Hepatocyte (in vitro differentiated cells): ENCODE results near the gene TRRAP. TPM values are rescaled to one million over a fixed set of nuclear protein-coding genes. Genes with fewer than 3 reads are reported as not detected.
"Not testable (repeated sequence)": the region's sequence is repeated elsewhere in the genome, so short reads cannot be mapped to it uniquely, and the experiment has no call there.

Source experiments
- DNase-seq: peaks from one replicate; pipeline ENCODE4 v3.0.0-alpha.2; 2016; ENCODE audit warnings: low spot score
- H2AFZ ChIP-seq: fragments of 200-600 bp; sonication (generic); 2 replicates; pipeline ENCODE4 v1.6.0; 2016; ENCODE audit warnings: antibody characterized with exemption, mild to moderate bottlenecking
- H3K27ac ChIP-seq: fragments of 200-600 bp; sonication (generic); 2 replicates; pipeline ENCODE4 v1.5.1; 2016; ENCODE audit warnings: mild to moderate bottlenecking
- H3K27me3 ChIP-seq: fragments of 200-600 bp; sonication (generic); 2 replicates; pipeline ENCODE4 v1.6.1; 2016
- H3K36me3 ChIP-seq: fragments of 200-600 bp; sonication (generic); replicated peaks from 2 replicates; pipeline ENCODE4 v1.5.1; 2016; ENCODE audit warnings: low read depth; ENCODE audit not compliant: insufficient read depth
- H3K4me1 ChIP-seq: fragments of 200-600 bp; sonication (generic); 2 replicates; pipeline ENCODE4 v1.5.1; 2016; ENCODE audit warnings: mild to moderate bottlenecking, moderate library complexity; ENCODE audit not compliant: insufficient read depth
- H3K4me2 ChIP-seq: fragments of 200-600 bp; sonication (generic); 2 replicates; pipeline ENCODE4 v1.6.0; 2016
- H3K4me3 ChIP-seq: fragments of 200-600 bp; sonication (generic); 2 replicates; pipeline ENCODE4 v1.5.1; 2016; ENCODE audit warnings: mild to moderate bottlenecking
- H3K79me2 ChIP-seq: fragments of 200-600 bp; sonication (generic); 2 replicates; pipeline ENCODE4 v1.6.0; 2017; ENCODE audit warnings: mild to moderate bottlenecking
- H3K9me2 ChIP-seq: fragments of 200-600 bp; sonication (generic); replicated peaks from 2 replicates; pipeline ENCODE4 v1.6.0; 2017; ENCODE audit warnings: mild to moderate bottlenecking; ENCODE audit not compliant: insufficient read depth
- H3K9me3 ChIP-seq: fragments of 200-600 bp; sonication (generic); 2 replicates; pipeline ENCODE4 v1.5.1; 2016; ENCODE audit warnings: low read depth, mild to moderate bottlenecking
- H4K20me1 ChIP-seq: fragments of 200-600 bp; sonication (generic); 2 replicates; pipeline ENCODE4 v1.6.0; 2016; ENCODE audit warnings: mild to moderate bottlenecking; ENCODE audit not compliant: insufficient read depth, poor library complexity, severe bottlenecking
- EZH2 ChIP-seq: fragments of 200-600 bp; sonication (generic); IDR thresholded peaks from 2 replicates; pipeline ENCODE4 v1.6.1; 2016; ENCODE audit warnings: antibody characterized with exemption, mild to moderate bottlenecking, borderline replicate concordance
- EZH2phosphoT487 ChIP-seq: fragments of 200-600 bp; sonication (generic); IDR thresholded peaks from one replicate; pipeline ENCODE4 v1.6.1; 2018; ENCODE audit warnings: antibody characterized with exemption, mild to moderate bottlenecking, low read depth, moderate library complexity; ENCODE audit not compliant: unreplicated experiment, severe bottlenecking
- WGBS: methylation state at CpG from one replicate; pipeline ENCODE4 v1.1.6; 2016; ENCODE audit warnings: low lambda C conversion rate; ENCODE audit errors: missing lambda C conversion rate; 5-methylcytosine and 5-hydroxymethylcytosine counted together
- polyA plus RNA-seq: library from polyadenylated mRNA; unstranded; fragments of >200 nt; fragmentation: Nextera tagmentation; extraction: Ambion mirVana; gene quantifications from 2 replicates; pipeline ENCODE4 v1.2.1, GENCODE V29; 2016
- total RNA-seq: library from RNA; depleted of rRNA; stranded (reverse); fragments of >200 nt; gene quantifications from 2 replicates; pipeline ENCODE4 v1.2.3, GENCODE V29; 2014
- TF ChIP-seq, protein P1 (sequence below): fragments of 200-600 bp; sonication (generic); IDR thresholded peaks from 2 replicates; pipeline ENCODE4 v1.5.1; 2016; ENCODE audit warnings: antibody characterized with exemption, mild to moderate bottlenecking; ENCODE audit not compliant: poor library complexity

The TRRAP gene
- total and polyA plus RNA-seq, 2 experiments from 2014 or later = 6.1 to 25.1 TPM

DNA sequence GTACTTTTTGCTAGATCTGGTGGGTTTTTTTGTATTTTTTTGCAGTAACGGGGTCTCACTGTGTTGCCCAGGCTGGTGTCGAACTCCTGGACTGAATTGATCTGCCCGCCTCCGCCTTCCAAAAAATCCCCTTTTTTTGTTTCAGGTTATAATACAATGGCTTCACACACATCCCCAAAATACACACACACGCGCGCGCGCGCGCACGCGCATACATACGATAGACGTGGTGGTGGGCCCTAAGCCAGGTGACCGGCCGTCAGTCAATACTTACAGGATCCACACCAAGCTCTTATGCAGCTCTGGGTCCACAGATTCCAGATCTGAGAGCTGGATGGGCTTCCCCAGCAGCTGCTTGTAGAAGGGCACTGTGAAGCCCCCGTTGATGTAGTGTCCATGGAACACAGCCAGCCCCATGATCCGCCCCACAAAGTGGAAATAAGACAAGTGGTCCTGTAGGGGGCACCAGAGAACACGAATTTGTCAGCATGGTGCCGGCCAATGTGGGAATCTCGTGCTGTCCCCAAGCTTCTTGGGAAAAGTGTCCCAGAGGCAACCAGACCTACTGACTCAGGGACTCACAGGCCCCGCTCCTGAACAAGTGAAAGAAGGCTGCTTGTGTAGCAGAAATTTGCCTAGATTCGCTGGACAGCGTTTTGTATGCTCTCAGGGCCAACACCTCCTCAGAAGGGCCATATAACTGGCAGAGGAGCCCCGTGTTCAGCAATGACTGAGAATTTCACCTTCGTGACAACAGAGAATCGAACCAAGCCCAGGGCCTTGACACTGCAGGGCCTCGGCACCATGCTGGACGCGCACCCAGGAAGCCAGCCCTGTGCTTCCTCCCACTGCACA is 162.0 kb downstream of the TRRAP start:
- peaks cover 3% of the 10 kb centered on the region for H3K4me1 ChIP-seq
- WGBS = 80% methylated on average over 31 of the region's 31 CpGs
- no peaks in the 10 kb centered on the region for H3K9me2 ChIP-seq
- peak overlapping the region; percentile 80 for H3K27ac ChIP-seq
- H3K27me3 ChIP-seq = no peaks in the 10 kb centered on the region
- no peak overlapping the region for H3K4me2 ChIP-seq
- no peak overlapping the region for H3K4me3 ChIP-seq
- H3K79me2 ChIP-seq = peaks cover 2% of the 10 kb centered on the region
- peak; percentile 94 for DNase-seq
- no peaks in the 10 kb centered on the region for H4K20me1 ChIP-seq
- no peak for TF ChIP-seq EZH2phosphoT487
- TF ChIP-seq, protein P1, sequence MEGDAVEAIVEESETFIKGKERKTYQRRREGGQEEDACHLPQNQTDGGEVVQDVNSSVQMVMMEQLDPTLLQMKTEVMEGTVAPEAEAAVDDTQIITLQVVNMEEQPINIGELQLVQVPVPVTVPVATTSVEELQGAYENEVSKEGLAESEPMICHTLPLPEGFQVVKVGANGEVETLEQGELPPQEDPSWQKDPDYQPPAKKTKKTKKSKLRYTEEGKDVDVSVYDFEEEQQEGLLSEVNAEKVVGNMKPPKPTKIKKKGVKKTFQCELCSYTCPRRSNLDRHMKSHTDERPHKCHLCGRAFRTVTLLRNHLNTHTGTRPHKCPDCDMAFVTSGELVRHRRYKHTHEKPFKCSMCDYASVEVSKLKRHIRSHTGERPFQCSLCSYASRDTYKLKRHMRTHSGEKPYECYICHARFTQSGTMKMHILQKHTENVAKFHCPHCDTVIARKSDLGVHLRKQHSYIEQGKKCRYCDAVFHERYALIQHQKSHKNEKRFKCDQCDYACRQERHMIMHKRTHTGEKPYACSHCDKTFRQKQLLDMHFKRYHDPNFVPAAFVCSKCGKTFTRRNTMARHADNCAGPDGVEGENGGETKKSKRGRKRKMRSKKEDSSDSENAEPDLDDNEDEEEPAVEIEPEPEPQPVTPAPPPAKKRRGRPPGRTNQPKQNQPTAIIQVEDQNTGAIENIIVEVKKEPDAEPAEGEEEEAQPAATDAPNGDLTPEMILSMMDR = peak; percentile 77
- no peaks in the 10 kb centered on the region for H3K9me3 ChIP-seq
- no peak overlapping the region for H2AFZ ChIP-seq
- H3K36me3 ChIP-seq = no peaks in the 10 kb centered on the region

DNA sequence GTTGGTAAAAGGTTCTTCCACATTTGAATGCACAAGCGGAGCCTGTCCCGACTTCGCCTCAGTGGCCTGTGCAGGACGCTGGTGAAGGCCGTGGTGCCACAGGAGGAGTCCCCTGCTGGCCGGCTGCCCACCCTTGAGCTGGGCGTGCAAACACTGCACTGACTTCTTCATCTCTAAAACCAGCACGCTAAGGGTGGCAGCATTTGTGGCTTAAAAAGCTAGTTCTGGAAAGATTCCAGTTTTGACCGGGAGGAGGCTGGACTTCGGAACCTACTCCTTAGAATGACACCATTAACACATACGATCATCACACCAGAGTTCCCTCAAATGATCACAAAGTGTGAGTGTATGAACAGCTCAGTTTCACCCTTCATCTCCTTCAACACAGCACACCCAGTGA is 163.2 kb downstream of the TRRAP start:
- Histone ChIP-seq H3K9me2 (no peaks in the 10 kb centered on the region), H3K27ac (peak overlapping the region; percentile 80), H3K9me3 (no peaks in the 10 kb centered on the region), H3K4me2 (no peak overlapping the region), H3K27me3 (no peaks in the 10 kb centered on the region), H4K20me1 (no peaks in the 10 kb centered on the region), H3K36me3 (no peaks in the 10 kb centered on the region), H3K4me3 (no peak overlapping the region), H2AFZ (no peak overlapping the region), H3K79me2 (peaks cover 2% of the 10 kb centered on the region), H3K4me1 (peaks cover 3% of the 10 kb centered on the region)
- TF ChIP-seq EZH2phosphoT487 (no peak), EZH2 (no peak)
- TF ChIP-seq, protein P1 = no peak
- WGBS = 85% methylated on average over 11 of the region's 11 CpGs
- DNase-seq = peak; percentile 32

DNA sequence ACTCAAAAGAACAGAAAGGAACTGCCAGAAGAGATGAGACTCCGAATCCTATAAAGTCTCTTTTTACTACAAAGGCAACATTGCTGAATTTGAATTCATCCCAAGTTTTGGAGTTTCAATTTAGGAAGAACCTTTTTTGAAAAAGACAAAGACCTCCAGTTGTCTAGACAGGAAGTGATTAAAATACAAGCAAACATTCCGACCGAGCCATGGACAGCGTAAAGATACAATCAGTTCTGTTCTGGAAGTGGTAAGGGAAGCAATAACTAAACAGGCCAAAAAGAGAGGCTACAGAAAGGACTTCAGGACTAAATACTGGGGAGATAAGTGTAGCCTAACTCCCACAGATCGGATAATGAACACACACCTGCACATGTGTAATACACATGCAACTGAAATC is 164.6 kb downstream of the TRRAP start:
- Histone ChIP-seq H2AFZ (no peak overlapping the region), H3K27me3 (no peaks in the 10 kb centered on the region), H3K79me2 (peaks cover 2% of the 10 kb centered on the region), H3K9me3 (no peaks in the 10 kb centered on the region), H3K9me2 (no peaks in the 10 kb centered on the region), H3K4me1 (peaks cover 3% of the 10 kb centered on the region), H4K20me1 (no peaks in the 10 kb centered on the region), H3K27ac (peak overlapping the region; percentile 17), H3K36me3 (no peaks in the 10 kb centered on the region), H3K4me3 (no peak overlapping the region), H3K4me2 (no peak overlapping the region)
- 50% methylated on average over 5 of the region's 5 CpGs for WGBS
- no peak for DNase-seq
- TF ChIP-seq EZH2phosphoT487 (no peak), EZH2 (no peak)
- TF ChIP-seq, protein P1 = no peak

DNA sequence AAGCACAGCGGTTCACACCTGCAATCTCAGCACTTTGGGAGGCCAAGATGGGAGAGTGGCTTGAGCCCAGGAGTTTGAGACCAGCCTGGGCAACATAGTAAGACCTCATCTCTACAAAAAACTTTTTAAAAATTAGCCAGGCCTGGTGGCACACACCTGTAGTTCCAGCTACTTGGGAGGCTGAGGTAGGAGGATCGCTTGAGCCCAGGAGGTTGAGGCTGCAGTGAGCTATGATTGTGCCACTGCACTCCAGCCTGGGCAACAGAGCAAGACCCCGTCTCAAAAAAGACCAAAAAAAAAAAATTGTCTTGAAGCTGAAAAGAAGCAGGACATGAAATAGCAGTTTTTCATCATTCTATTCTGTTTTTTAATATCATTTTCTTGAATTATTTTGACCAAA is 166.5 kb downstream of the TRRAP start:
- H3K27me3 ChIP-seq, H3K4me2 ChIP-seq, DNase-seq, H3K36me3 ChIP-seq, H3K27ac ChIP-seq, H4K20me1 ChIP-seq, H3K4me3 ChIP-seq, H3K4me1 ChIP-seq, H2AFZ ChIP-seq, H3K79me2 ChIP-seq, H3K9me3 ChIP-seq, H3K9me2 ChIP-seq: not testable (repeated sequence)
- 98% methylated on average over 3 of the region's 3 CpGs for WGBS

DNA sequence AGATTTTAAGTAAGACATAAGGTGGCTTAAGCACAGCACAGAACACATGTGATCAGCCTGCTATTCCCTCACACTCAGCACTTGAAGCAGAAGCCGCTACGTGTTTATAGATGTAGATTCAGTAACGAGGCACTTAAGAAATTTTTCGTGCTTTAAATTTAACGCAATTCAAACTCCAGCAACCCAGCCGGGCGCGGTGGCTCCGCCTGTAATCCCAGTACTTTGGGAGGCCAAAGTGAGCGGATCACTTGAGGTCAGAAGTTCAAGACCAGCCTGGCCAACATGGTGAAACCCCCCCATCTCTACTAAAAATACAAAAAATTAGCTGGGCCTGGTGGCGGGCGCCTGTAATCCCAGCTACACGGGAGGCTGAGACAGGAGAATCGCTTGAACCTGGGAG is 167.9 kb downstream of the TRRAP start:
- not testable (repeated sequence) for H3K27me3 ChIP-seq, DNase-seq, H3K36me3 ChIP-seq, H3K9me3 ChIP-seq, H3K4me3 ChIP-seq, H3K9me2 ChIP-seq, H4K20me1 ChIP-seq, H3K4me2 ChIP-seq, H3K27ac ChIP-seq, H3K4me1 ChIP-seq, H2AFZ ChIP-seq, H3K79me2 ChIP-seq
- WGBS = 87% methylated on average over 14 of the region's 14 CpGs
